Hepatic stellate cell (primary cell): ENCODE results near the gene EXOC4.

Source experiments
- DNase-seq: peaks from one replicate; pipeline ENCODE4 v3.0.0; 2011; ENCODE audit warnings: low spot score

Gene EXOC4

DNA sequence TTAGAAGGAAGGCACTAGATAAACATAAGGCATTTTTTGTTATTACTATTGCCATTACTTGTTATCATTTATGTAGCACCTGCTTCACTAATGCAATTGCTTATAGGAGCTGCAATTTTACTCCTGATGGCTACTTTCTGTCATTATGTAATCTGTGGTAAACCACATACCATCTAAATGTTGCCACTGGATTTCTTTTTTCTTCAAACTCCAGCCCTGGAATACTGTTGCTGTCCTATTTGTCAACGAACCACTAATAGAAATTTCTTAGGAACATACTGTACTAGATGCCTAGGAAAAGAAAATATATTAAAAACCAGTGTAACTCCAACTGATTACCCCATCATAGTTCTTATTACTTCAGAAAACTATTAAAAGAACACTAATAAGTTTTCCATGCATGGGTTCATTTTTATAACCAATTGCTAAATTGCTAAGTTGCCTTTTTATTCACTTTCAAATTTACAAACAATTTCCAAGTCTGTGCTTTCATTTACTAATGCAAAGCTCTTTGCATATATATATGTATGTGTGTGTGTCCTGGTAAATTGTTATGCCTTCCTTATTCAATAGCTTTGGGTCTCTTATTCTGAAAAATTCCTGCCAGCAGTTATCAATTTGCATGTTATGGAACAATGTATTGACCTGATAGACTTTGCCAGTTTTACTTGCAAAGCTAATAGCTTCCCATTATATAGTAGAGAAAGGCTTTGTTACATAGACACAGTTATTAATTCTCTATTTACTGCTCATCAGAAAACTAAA, 287.4 kb downstream of the EXOC4 start:
- no peak for DNase-seq

DNA sequence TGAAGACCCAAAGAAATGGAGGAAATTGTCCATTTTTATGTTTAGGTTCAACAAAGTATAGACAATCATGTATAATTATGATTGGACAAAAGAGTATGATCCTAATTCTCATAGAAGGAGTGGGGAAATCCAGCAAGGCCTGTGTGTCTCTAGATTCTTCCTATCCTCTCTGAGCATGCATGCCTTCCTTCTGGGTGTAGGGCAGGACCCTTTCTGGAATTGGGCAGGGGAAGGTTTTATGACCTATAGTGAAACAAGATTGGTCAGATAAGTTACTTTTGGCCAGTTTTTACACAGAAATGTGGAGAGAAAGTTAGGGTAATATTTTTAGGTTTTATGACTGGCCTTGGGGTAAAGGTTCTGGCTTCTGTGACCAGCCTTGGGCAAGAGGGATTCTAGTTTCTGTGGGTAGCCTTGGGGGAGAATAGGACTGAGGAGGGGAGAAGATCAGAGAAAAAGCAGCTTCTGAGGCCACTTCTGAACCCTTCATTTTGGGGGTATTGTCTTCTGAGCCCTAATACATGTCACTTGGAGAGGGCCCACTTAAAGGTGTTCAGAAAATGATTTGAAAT, 289.4 kb downstream of the EXOC4 start:
- DNase-seq, result no peak

DNA sequence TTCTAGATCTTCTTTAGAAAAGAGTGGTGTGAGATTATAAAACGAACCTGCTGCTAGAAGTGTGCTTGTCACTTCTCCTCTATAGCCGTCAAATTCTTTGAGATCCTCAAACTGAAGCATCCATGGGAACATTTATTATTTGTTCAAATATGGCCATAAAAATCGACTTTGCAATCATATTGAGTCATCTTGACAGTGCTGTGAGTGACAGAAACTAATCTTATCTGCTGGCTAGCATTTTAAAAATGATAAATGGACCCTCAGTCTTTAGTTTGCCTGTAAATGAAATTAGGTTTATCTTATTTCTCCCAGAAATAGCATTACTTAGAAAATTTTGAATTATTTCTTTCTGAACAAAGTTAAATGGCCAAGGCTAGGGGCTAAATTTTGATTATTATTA, 290.8 kb downstream of the EXOC4 start:
- no peak for DNase-seq

DNA sequence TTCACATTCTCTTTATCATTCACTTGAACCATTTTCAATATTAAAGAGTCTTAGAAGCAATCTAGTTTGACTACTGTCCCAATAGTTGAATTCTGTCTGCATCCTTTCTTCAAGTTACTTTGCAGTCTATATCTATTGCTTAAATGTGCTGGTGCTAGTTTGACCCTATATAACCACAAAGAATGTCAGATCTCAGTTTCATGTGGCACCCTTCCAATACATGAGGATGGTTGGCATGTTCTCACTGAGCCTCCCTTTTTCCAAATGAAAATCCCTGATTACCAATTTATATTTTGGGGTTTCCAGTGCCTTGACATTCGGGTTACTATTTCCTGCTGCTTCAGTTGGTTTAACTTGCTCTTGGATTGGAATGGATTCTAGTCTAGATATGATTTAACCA, 292.7 kb downstream of the EXOC4 start:
- peak; percentile 9 for DNase-seq

- DNase-seq, result no peak
These were observed 295.1 kb downstream of the EXOC4 start for GRCh38 chr7:133547981-133548380.

DNA sequence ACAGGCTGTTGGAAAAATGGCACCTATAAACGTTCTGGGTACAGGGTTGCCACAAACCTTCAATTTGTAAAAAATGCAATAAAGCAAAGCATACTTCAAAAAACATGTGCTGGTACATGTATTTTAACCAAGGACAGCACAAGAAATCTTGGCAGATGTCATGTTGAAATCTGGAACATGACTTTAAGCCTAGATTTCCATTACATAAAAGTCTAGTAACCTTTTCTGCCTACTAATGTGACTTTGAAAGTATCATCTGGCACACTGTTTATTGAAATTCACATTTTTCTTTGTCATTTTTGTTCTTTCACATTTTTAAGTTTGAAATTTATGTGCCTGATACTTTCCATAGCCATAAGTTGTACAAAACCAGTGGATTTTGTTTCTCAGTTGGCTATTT, 296.8 kb downstream of the EXOC4 start:
- no peak for DNase-seq

DNA sequence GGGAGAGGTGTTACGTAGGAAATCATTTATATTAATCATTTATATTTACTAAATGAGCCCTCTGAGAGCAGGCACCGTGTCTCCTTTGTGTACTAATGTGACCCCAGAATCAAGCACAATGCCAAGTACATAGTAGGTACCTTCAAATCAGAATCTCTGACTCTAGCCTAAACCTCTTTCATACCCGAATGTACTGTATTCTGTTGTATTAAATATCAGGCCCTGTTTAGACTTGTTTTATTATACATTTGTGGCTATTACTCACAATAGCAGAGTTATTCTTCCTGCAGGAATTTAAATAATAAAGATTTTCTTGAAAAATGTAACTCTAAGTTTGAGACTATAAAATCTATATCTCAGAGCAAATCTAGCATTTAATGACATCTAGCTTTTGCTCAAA, 297.3 kb downstream of the EXOC4 start:
- no peak for DNase-seq

DNA sequence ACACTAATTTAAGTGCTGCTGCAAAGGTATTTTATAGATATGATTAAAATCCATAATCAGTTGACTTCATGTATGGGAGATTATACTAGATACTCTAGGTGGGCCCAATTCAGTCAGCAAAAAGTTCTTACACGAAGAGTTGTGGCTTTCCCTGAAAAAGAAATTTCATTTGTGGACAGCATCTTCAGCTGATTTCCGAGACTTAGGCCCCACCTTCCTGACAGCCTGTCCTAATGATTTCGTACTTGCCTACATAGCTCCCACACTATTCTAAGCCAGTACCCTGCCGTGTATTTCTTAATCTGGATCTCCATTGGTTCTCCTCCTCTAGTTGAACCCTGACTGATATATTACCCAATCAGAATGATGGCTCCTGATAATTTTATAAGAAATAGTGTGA, 297.9 kb downstream of the EXOC4 start:
- DNase-seq, result no peak

- DNase-seq, result no peak
These were observed 298.6 kb downstream of the EXOC4 start for GRCh38 chr7:133551466-133551865.

- no peak for DNase-seq
These were observed 299.2 kb downstream of the EXOC4 start for GRCh38 chr7:133552079-133552478.

GRCh38 chr7:133554330-133554729, 301.5 kb downstream of the EXOC4 start:
- no peak for DNase-seq

GRCh38 chr7:133556048-133556447, 303.2 kb downstream of the EXOC4 start:
- DNase-seq, result no peak

- no peak for DNase-seq
These were observed 303.7 kb downstream of the EXOC4 start for GRCh38 chr7:133556553-133556952.

DNA sequence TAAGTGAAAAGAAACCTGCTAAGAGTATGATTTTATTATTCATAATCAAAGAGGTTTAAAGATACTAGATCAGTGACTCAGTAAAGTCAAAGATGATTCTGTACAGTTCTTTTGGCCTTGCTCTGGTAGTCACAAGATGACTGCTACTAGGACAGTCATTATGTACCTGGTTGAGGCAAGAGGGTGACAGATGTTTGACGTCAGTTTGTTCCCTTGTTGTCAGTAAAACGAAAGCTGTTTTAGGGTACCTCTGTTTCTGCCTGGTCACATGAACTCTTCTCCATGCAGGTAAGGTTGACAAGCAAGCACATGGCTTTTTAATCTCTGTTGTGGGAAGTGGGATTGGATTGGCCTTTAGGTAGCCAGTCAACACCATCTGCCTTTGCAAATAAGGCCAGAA, 308.0 kb downstream of the EXOC4 start:
- DNase-seq, result no peak

GRCh38 chr7:133561396-133561795, 308.5 kb downstream of the EXOC4 start:
- no peak for DNase-seq

GRCh38 chr7:133562621-133563020, 309.7 kb downstream of the EXOC4 start:
- DNase-seq, result no peak

- DNase-seq, result no peak
These were observed 310.4 kb downstream of the EXOC4 start for GRCh38 chr7:133563251-133563650.

DNA sequence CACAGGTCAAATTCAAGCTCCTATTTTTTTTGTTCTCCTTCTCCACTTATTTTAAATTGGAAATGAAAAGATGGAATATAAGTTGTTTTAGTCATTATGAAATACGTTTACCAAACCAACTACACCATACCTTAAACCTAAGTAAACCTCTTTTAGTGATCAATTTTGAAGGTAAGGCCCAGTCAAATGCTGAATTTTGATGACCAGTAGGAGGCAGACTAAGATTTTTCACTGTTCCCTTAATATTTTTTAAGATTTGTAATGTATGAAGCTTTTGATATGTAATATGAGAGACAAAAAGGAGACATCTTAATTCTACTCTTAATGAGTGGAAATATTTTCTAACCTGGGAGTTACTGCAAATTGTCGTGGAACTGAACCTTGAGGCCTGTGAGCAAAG, 311.6 kb downstream of the EXOC4 start:
- no peak for DNase-seq

- DNase-seq, result no peak
These were observed 315.7 kb downstream of the EXOC4 start for GRCh38 chr7:133568544-133568943.

DNA sequence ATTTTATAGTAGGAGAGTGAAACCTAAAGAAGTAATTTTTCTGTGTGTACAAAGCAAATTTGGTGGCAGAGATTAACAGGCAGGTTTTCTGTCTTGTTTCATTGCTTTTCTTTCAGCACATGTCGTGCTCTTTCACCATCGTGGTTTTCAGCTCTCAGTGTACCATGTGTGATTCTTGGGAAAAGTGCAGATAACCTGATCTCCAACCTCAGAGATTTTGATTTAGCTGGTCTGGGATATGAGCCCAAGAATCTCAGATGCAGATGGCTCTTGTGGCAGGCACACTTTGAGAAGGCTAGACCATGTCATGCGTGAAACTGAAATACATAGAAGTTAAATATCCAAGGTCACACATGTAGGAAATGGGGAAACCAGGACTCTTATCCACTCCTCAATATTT, 317.4 kb downstream of the EXOC4 start:
- no peak for DNase-seq

GRCh38 chr7:133571076-133571475, 318.2 kb downstream of the EXOC4 start:
- DNase-seq, result no peak

DNA sequence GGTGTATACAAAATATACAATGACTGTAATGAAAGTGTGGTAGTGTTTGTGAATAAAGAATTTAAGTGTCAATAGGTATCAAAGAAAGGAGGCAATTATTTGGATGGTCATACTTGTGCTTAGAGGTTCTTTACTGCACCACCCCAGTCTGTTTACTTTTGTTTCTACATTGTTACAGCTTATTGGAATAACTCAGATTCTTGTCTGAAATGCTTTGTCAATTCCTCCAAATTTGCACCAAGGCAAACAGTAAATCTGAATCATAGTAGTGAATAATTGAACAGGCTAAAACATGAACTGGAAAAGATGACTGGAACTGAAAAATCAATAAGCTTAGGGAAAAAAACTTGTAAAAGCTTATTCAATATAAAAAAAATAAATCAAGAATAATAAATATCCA, 319.2 kb downstream of the EXOC4 start:
- DNase-seq, result no peak

DNA sequence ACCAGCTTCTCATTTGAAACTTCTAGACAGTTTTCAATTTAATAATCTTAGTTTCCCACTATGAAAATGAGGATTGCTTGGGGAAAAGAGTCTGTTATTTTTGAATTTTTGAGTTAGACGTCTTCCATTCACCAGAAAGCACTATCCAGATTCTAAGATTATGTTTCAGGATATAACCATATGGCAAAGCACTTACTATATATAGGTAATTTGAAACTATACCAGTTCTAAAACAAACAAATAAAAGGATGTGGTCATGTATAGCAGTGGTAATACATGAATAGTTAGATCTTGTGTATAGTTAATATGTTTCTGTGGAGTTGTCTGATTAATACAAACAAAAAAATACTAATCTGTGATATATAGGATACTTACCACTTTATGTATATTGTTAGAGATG, 320.0 kb downstream of the EXOC4 start:
- no peak for DNase-seq
